Esophagus muscularis mucosa (tissue), 3 donors: ENCODE measurements around the gene FAM187B.

Experiments
- POLR2A ChIP-seq: fragments of 450-650 bp; IDR thresholded peaks from one replicate; pipeline ENCODE4 v1.6.1; 2017; ENCODE audit warnings: antibody characterized with exemption, moderate library complexity, mild to moderate bottlenecking, low read depth
- POLR2AphosphoS5 ChIP-seq, 2 donors: sonication (generic); formaldehyde crosslinking; IDR thresholded peaks; one replicate each; pipeline ENCODE4 v1.6.1; 2017; ENCODE audit warnings: antibody characterized with exemption in 2 of 2
- TF ChIP-seq, protein P1 (sequence below), 3 experiments: fragments of 200-600 bp in 2 of 3; fragments of 450-650 bp in 1 of 3; sonication (generic) in 2 of 3; IDR thresholded peaks; one replicate each; pipeline ENCODE4 v1.5.1; 2017 to 2019; ENCODE audit warnings: antibody characterized with exemption in 3 of 3, mild to moderate bottlenecking in 2 of 3, moderate library complexity in 1 of 3

- TF ChIP-seq POLR2AphosphoS5 (IDR thresholded peaks at IDR 0.05) (no peak), POLR2A (no peak)
- TF ChIP-seq, protein P1, sequence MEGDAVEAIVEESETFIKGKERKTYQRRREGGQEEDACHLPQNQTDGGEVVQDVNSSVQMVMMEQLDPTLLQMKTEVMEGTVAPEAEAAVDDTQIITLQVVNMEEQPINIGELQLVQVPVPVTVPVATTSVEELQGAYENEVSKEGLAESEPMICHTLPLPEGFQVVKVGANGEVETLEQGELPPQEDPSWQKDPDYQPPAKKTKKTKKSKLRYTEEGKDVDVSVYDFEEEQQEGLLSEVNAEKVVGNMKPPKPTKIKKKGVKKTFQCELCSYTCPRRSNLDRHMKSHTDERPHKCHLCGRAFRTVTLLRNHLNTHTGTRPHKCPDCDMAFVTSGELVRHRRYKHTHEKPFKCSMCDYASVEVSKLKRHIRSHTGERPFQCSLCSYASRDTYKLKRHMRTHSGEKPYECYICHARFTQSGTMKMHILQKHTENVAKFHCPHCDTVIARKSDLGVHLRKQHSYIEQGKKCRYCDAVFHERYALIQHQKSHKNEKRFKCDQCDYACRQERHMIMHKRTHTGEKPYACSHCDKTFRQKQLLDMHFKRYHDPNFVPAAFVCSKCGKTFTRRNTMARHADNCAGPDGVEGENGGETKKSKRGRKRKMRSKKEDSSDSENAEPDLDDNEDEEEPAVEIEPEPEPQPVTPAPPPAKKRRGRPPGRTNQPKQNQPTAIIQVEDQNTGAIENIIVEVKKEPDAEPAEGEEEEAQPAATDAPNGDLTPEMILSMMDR (IDR thresholded peaks at IDR 0.05), result no peak
Measured at GRCh38 chr19:35251456-35251855, 22.9 kb upstream of the FAM187B start.
